Lower leg skin (tissue), 4 donors: ENCODE data around the gene TUBD1. TPM values are rescaled to one million over a fixed set of nuclear protein-coding genes. Genes with fewer than 3 reads are reported as not detected.
"Not testable (repeated sequence)": the region's sequence is repeated elsewhere in the genome, so short reads cannot be mapped to it uniquely, and the experiment has no call there.

ENCODE experiments used
- DNase-seq, 2 donors: peaks; one replicate each; pipeline ENCODE4 v3.0.0-alpha.2; 2019; ENCODE audit warnings: low spot score in 2 of 2
- H3K4me3 ChIP-seq: fragments of 200-600 bp; sonication (generic); 2 replicates; pipeline ENCODE4 v1.5.1; 2017; ENCODE audit warnings: mild to moderate bottlenecking, low read depth; ENCODE audit not compliant: poor library complexity, severe bottlenecking
- POLR2A ChIP-seq, 2 donors: fragments of 450-650 bp; IDR thresholded peaks; one replicate each; pipeline ENCODE4 v1.6.1; 2016 to 2017; ENCODE audit warnings: antibody characterized with exemption in 2 of 2, mild to moderate bottlenecking in 1 of 2, moderate library complexity in 1 of 2
- WGBS, 2 donors: methylation state at CpG; one replicate each; pipeline ENCODE4 v1.1.5; 2018; 5-methylcytosine and 5-hydroxymethylcytosine counted together
- intact Hi-C: fragments of 100-400 bp; cut with DNase I; formaldehyde crosslinking; loops from one replicate; pipeline ENCODE4 v1.15.0; 2023; ENCODE audit warnings: low total_unique reads
- total RNA-seq, 4 donors: library from RNA; depleted of rRNA; stranded (reverse); fragments of >200 nt; gene quantifications; one replicate each; pipeline ENCODE4 v1.1.0, GENCODE V29; 2016
- TF ChIP-seq, protein P1 (sequence below), 3 donors: fragments of 450-650 bp; IDR thresholded peaks; one replicate each; pipeline ENCODE4 v1.5.1; 2016; ENCODE audit warnings: antibody characterized with exemption in 3 of 3, mild to moderate bottlenecking in 3 of 3, moderate library complexity in 2 of 3

Gene TUBD1
- total RNA-seq, 4 donors from 2014 or later = 8.2 to 22.5 (median 13.2) TPM

- WGBS, 2 donors = 85 to 88% methylated on average over 13 of the region's 13 CpGs
- peak in 1 of 2 donors; percentile 85 for DNase-seq
- intact Hi-C loops = no loop called here
- TF ChIP-seq, protein P1, sequence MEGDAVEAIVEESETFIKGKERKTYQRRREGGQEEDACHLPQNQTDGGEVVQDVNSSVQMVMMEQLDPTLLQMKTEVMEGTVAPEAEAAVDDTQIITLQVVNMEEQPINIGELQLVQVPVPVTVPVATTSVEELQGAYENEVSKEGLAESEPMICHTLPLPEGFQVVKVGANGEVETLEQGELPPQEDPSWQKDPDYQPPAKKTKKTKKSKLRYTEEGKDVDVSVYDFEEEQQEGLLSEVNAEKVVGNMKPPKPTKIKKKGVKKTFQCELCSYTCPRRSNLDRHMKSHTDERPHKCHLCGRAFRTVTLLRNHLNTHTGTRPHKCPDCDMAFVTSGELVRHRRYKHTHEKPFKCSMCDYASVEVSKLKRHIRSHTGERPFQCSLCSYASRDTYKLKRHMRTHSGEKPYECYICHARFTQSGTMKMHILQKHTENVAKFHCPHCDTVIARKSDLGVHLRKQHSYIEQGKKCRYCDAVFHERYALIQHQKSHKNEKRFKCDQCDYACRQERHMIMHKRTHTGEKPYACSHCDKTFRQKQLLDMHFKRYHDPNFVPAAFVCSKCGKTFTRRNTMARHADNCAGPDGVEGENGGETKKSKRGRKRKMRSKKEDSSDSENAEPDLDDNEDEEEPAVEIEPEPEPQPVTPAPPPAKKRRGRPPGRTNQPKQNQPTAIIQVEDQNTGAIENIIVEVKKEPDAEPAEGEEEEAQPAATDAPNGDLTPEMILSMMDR (IDR thresholded peaks at IDR 0.05) = no peak
- TF ChIP-seq POLR2A (IDR thresholded peaks at IDR 0.05) = no peak
- H3K4me3 ChIP-seq = no peak overlapping the region
Measured at GRCh38 chr17:59842901-59843652, 49.7 kb downstream of the TUBD1 start.

- DNase-seq, H3K4me3 ChIP-seq, intact Hi-C loops: not testable (repeated sequence)
- 44 to 65% methylated on average over 4 of the region's 4 CpGs for WGBS, 2 donors
Measured at GRCh38 chr17:59841882-59842263, 50.9 kb downstream of the TUBD1 start.

- intact Hi-C loops = not testable (repeated sequence)
Measured at GRCh38 chr17:59841091-59841881, 51.5 kb downstream of the TUBD1 start.

DNA sequence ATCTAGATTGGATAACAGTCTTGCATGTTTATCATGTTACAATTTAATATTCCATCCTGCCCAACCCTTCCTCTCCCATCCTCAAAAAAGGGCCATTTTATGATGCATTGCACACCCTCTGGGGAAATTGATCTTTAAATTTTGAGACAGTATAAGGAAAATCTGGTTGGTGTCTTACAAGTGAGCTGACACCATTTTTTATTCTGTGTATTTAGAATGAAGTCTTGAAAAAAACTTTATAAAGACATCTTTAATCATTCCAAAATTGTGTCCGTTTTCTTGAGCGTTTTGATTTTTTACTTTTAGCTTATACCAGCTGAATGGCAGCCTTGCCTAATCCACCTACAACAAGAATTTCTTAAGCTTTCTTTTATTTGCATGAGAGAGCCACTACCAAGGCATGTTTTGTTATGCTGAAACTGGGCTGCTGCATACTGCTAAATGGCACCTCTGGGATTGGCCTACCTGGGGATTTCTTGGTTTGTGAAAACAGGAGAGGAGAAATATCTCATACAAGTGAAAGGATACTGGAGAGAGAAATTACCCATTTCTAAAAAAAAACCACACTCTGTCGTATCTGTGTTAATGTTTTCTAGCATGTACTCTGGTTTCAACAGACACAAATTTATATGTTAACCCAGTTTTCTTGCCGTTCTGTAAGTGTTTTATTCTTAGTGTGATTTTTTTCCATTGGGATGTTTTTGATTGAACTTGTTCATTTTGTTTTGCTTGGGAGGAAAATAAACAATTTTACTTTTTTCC is 52.2 kb downstream of the TUBD1 start:
- intact Hi-C loops = no loop called here
- peak overlapping the region; percentile 57 for H3K4me3 ChIP-seq
- no peak for DNase-seq
- 10 to 14% methylated on average over 4 of the region's 4 CpGs for WGBS, 2 donors
- TF ChIP-seq POLR2A (IDR thresholded peaks at IDR 0.05) = no peak
- TF ChIP-seq, protein P1 (IDR thresholded peaks at IDR 0.05) = no peak

More at GRCh38 chr17:59841091-59841881, 51.5 kb downstream of the TUBD1 start:
- not testable (repeated sequence) for DNase-seq
- H3K4me3 ChIP-seq = peak overlapping the region; percentile 17
- WGBS, 2 donors = 29 to 30% methylated on average over 7 of the region's 7 CpGs

- intact Hi-C loops = no loop called here
- TF ChIP-seq POLR2A (IDR thresholded peaks at IDR 0.05) = no peak
- TF ChIP-seq, protein P1 (IDR thresholded peaks at IDR 0.05) = no peak
- WGBS, 2 donors = 9 to 12% methylated on average over 6 of the region's 6 CpGs
- H3K4me3 ChIP-seq = peak overlapping the region; percentile 57
- DNase-seq = no peak
Measured at GRCh38 chr17:59839651-59840328, 53.0 kb downstream of the TUBD1 start.

GRCh38 chr17:59838052-59838916 is 54.5 kb downstream of the TUBD1 start:
- intact Hi-C loops = no loop called here
- H3K4me3 ChIP-seq = peak overlapping the region; percentile 57
- 1 to 6% methylated on average over 8 of the region's 8 CpGs for WGBS, 2 donors
- DNase-seq = peak in 1 of 2 donors; percentile 68
- no peak for TF ChIP-seq POLR2A (IDR thresholded peaks at IDR 0.05)
- TF ChIP-seq, protein P1 (IDR thresholded peaks at IDR 0.05) = no peak
